Right atrium auricular region (tissue), 2 donors: ENCODE data around the gene PTBP3. TPM values are rescaled to one million over a fixed set of nuclear protein-coding genes. Genes with fewer than 3 reads are reported as not detected.

Experiments used
- DNase-seq: peaks from one replicate; pipeline ENCODE4 v3.0.0-alpha.2; 2019; ENCODE audit warnings: low spot score
- H3K27ac ChIP-seq, 2 donors: fragments of 200-600 bp; sonication (generic); 1 replicate in 1 of 2; 2 replicates in 1 of 2; pipeline ENCODE4 v1.5.1; 2016 to 2019
- H3K27me3 ChIP-seq, 2 donors: fragments of 200-600 bp; sonication (generic); one replicate each; pipeline versions ENCODE4 v1.5.1 to v1.6.0; 2017 to 2019
- H3K36me3 ChIP-seq: fragments of 200-600 bp; sonication (generic); one replicate; pipeline ENCODE4 v1.5.1; 2016
- H3K4me1 ChIP-seq, 2 donors: fragments of 200-600 bp; sonication (generic); one replicate each; pipeline versions ENCODE4 v1.5.1 to v1.6.0; 2017 to 2019
- H3K4me3 ChIP-seq, 2 donors: fragments of 200-600 bp; sonication (generic); 1 replicate in 1 of 2; 2 replicates in 1 of 2; pipeline ENCODE4 v1.5.1; 2017 to 2019; ENCODE audit warnings: mild to moderate bottlenecking in 1 of 2, moderate library complexity in 1 of 2
- H3K9me3 ChIP-seq, 2 donors: fragments of 200-600 bp; sonication (generic); one replicate each; pipeline ENCODE4 v1.5.1; 2019
- total RNA-seq, 2 donors: library from RNA; depleted of rRNA; stranded (reverse); fragments of >200 nt; gene quantifications; one replicate each; pipeline ENCODE4 v1.1.0, GENCODE V29; 2016
- TF ChIP-seq, protein P1 (sequence below), 2 donors: fragments of 200-600 bp; sonication (generic); IDR thresholded peaks; one replicate each; pipeline ENCODE4 v1.5.1; 2019; ENCODE audit warnings: antibody characterized with exemption in 2 of 2

PTBP3 gene
- total RNA-seq, 2 donors from 2014 or later, result 11.6 to 18.2 TPM

DNA sequence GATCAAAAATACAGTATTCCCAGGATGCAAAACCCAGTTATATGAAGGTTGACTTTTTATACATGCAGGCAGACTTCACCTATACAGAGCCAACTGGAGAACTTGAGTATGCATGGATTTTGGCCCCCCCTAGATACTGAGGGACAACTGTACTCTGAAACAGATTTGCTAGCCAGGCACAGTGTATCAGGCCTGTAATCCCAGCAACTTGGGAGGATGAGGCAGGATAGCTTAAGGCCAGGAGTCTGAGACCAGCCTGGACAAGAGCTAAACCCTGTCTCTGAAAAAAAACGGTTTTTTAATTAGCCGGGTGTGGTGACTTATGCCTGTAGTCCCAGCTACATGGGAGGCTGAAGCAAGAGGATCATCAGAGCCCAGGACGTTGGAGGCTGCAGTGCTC, 21.9 kb downstream of the PTBP3 start:
- H3K4me1 ChIP-seq, result no peaks in the 10 kb centered on the region
- H3K27ac ChIP-seq, result no peak overlapping the region
- H3K27me3 ChIP-seq, result no peaks in the 10 kb centered on the region
- no peak overlapping the region for H3K4me3 ChIP-seq
- H3K9me3 ChIP-seq, result no peaks in the 10 kb centered on the region
- TF ChIP-seq, protein P1, sequence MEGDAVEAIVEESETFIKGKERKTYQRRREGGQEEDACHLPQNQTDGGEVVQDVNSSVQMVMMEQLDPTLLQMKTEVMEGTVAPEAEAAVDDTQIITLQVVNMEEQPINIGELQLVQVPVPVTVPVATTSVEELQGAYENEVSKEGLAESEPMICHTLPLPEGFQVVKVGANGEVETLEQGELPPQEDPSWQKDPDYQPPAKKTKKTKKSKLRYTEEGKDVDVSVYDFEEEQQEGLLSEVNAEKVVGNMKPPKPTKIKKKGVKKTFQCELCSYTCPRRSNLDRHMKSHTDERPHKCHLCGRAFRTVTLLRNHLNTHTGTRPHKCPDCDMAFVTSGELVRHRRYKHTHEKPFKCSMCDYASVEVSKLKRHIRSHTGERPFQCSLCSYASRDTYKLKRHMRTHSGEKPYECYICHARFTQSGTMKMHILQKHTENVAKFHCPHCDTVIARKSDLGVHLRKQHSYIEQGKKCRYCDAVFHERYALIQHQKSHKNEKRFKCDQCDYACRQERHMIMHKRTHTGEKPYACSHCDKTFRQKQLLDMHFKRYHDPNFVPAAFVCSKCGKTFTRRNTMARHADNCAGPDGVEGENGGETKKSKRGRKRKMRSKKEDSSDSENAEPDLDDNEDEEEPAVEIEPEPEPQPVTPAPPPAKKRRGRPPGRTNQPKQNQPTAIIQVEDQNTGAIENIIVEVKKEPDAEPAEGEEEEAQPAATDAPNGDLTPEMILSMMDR (IDR thresholded peaks at IDR 0.05), result no peak
- no peak for DNase-seq
- no peaks in the 10 kb centered on the region for H3K36me3 ChIP-seq

DNA sequence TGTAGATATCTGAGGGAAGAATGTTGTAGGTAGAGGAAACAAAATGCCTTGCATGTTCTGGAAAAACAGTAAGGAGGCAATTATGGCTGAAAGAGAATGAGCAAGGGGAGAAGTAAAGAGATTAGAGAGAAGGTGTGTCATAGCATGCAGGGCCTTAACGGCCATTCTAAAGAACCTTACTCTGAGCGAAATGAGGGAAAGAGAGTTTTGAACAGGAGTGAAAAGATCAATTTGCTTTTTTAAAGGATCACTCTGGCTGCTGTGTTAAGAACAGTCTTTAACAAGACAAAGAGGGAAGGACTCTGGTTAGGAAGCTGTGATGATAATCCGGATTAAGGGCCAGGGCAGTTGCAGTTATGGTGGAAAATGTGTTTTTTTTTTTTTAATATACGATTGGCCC, 22.6 kb downstream of the PTBP3 start:
- Histone ChIP-seq H3K27me3 (no peaks in the 10 kb centered on the region), H3K4me1 (no peaks in the 10 kb centered on the region), H3K36me3 (no peaks in the 10 kb centered on the region), H3K27ac (no peak overlapping the region), H3K4me3 (no peak overlapping the region), H3K9me3 (no peaks in the 10 kb centered on the region)
- no peak for DNase-seq
- TF ChIP-seq, protein P1 (IDR thresholded peaks at IDR 0.05), result no peak

DNA sequence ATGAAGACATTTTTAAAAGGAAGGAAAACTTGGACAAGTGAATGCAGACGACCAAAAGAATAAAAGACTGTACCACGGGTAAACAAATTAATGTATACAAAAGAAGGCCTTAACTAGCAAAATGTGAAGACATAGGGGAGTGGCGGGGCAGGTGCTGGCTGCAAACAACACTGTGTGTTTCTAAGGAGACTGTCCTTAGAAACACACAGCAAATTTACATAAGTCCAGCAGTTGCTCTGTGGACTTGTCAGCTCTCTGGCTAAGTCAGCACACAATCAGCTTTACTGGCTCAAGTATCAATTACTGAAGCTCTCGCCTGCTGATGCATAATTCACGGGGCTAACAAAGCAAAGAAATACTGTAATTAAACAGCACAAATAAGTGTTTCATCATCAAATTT, 24.8 kb downstream of the PTBP3 start:
- TF ChIP-seq, protein P1 (IDR thresholded peaks at IDR 0.05), result no peak
- DNase-seq, result no peak
- no peaks in the 10 kb centered on the region for H3K4me1 ChIP-seq
- no peaks in the 10 kb centered on the region for H3K9me3 ChIP-seq
- H3K4me3 ChIP-seq, result no peak overlapping the region
- H3K36me3 ChIP-seq, result no peaks in the 10 kb centered on the region
- H3K27me3 ChIP-seq, result no peaks in the 10 kb centered on the region
- no peak overlapping the region for H3K27ac ChIP-seq

DNA sequence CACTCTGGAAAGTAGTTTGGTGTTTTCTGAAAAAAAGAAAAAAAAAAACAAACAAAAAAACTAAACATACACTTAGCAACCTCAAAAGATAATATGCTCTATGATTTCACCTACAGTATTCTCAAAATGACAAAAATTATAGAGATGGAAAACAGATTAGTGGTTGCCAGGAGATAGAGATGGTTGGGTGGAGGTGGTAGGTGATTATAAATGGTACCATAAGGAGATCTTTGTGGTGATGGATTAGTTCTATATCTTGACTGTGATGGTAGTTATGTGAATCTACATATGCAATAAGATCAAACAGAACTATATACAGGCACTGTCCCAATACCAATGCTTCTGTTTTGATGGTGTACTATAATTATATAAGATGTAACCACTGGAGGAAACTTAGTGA, 32.0 kb downstream of the PTBP3 start:
- no peaks in the 10 kb centered on the region for H3K27me3 ChIP-seq
- H3K4me3 ChIP-seq, result no peak overlapping the region
- H3K36me3 ChIP-seq, result no peaks in the 10 kb centered on the region
- no peaks in the 10 kb centered on the region for H3K9me3 ChIP-seq
- H3K27ac ChIP-seq, result no peak overlapping the region
- no peak for DNase-seq
- TF ChIP-seq, protein P1 (IDR thresholded peaks at IDR 0.05), result no peak
- peaks cover 0 to 10% of the 10 kb centered on the region in 2 donors for H3K4me1 ChIP-seq

DNA sequence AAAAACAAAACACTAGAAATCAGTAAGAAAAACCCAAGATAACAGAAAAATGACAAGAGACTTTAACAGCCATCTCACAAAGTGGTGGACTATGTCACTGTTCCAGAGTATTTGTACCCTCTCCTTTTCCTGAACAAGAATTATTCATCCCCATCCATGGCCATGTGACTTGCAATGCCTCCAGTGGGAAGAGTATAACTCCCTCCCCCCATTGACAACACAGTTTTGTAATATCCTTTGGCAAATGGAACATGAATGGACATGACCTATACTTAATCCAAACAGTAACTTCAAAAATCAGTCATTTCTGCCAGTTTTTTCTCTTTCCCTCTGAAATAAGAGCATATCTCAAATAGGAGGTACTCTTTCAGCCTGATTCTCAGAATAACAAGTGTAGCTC, 33.9 kb downstream of the PTBP3 start:
- Histone ChIP-seq H3K36me3 (no peaks in the 10 kb centered on the region), H3K27ac (no peak overlapping the region), H3K4me1 (peaks cover 0 to 10% of the 10 kb centered on the region in 2 donors), H3K4me3 (no peak overlapping the region), H3K27me3 (no peaks in the 10 kb centered on the region), H3K9me3 (no peaks in the 10 kb centered on the region)
- TF ChIP-seq, protein P1 (IDR thresholded peaks at IDR 0.05), result no peak
- DNase-seq, result no peak

DNA sequence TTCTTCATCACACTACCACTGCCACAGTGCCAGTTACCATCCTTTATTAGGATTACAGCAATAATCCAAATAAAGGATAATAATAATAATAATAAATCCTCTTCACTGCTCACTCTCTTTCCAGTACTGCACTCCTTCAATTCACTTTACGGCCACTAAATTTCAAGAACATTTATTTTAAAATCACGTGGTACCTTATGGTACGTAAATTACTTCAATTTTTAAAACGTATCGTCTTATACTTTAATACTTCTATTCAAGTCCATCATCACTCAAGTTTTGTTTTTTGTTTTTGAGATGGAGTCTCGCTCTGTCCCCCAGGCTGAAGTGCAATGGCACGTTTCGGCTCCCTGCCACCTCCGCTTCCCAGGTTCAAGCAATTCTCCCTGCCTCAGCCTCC, 36.5 kb downstream of the PTBP3 start:
- H3K4me1 ChIP-seq, result peaks cover 0 to 10% of the 10 kb centered on the region in 2 donors
- no peaks in the 10 kb centered on the region for H3K27me3 ChIP-seq
- no peaks in the 10 kb centered on the region for H3K36me3 ChIP-seq
- no peak for DNase-seq
- no peaks in the 10 kb centered on the region for H3K9me3 ChIP-seq
- TF ChIP-seq, protein P1 (IDR thresholded peaks at IDR 0.05), result no peak
- no peak overlapping the region for H3K27ac ChIP-seq
- H3K4me3 ChIP-seq, result no peak overlapping the region
